WTC11 (cell line): ENCODE measurements around the gene WNK3. TPM values are rescaled to one million over a fixed set of nuclear protein-coding genes. Genes with fewer than 3 reads are reported as not detected.

Source experiments
- ATAC-seq: fragments of 200-7000 bp; cut with Tn5 transposase; 2 replicates; pipeline ENCODE4 v1.10.0; 2021; ENCODE audit warnings: mild to moderate bottlenecking, moderate library complexity
- CTCF ChIA-PET: fragments of 300-600 bp; sonication (Branson Sonifier 250); formaldehyde crosslinking; loops from one replicate; lab custom pipeline; 2021; ENCODE audit warnings: antibody characterized with exemption; lab: Charles Lee
- POLR2A ChIA-PET: fragments of 350-600 bp; sonication (Branson Sonifier 250); formaldehyde crosslinking; loops from one replicate; lab custom pipeline; 2021; ENCODE audit warnings: antibody characterized with exemption; lab: Charles Lee
- DNase-seq: peaks from one replicate; pipeline ENCODE4 v3.0.0; 2021; ENCODE audit warnings: low spot score
- H3K27ac Mint-ChIP-seq: 2 replicates; pipeline ENCODE4 v1.8.0; 2021; ENCODE audit warnings: mixed read lengths
- H3K27me3 Mint-ChIP-seq: 2 replicates; pipeline ENCODE4 v1.8.0; 2021; ENCODE audit warnings: low read depth, mild to moderate bottlenecking, moderate library complexity, mixed read lengths
- H3K36me3 Mint-ChIP-seq: 2 replicates; pipeline ENCODE4 v1.8.0; 2021; ENCODE audit warnings: mixed read lengths
- H3K4me1 Mint-ChIP-seq: 2 replicates; pipeline ENCODE4 v1.8.0; 2022; ENCODE audit warnings: mixed read lengths
- H3K4me3 Mint-ChIP-seq: 2 replicates; pipeline ENCODE4 v1.8.0; 2021; ENCODE audit warnings: mild to moderate bottlenecking, moderate library complexity, mixed read lengths
- H3K9me3 Mint-ChIP-seq: 2 replicates; pipeline ENCODE4 v1.8.0; 2021; ENCODE audit warnings: mixed read lengths
- CREM ChIP-seq: sonication (generic); formaldehyde crosslinking; IDR thresholded peaks from 2 replicates; pipeline ENCODE4 v1.8.1; 2022; ENCODE audit warnings: mild to moderate bottlenecking, missing genetic modification reagents, moderate library complexity
- FOXK1 ChIP-seq: sonication (generic); formaldehyde crosslinking; IDR thresholded peaks from 2 replicates; pipeline ENCODE4 v1.8.0; 2022; ENCODE audit warnings: mild to moderate bottlenecking, moderate library complexity, missing genetic modification reagents
- GRHL2 ChIP-seq: fragments of 250-450 bp; sonication (Bioruptor Pico); IDR thresholded peaks from 2 replicates; pipeline ENCODE4 v1.8.0; 2022; ENCODE audit warnings: mild to moderate bottlenecking, moderate library complexity; ENCODE audit not compliant: insufficient replicate concordance, severe bottlenecking
- HMGA2 ChIP-seq: fragments of 250-450 bp; sonication (Bioruptor Pico); IDR thresholded peaks from 2 replicates; pipeline ENCODE4 v1.4.0; 2021; ENCODE audit warnings: mild to moderate bottlenecking, moderate library complexity
- MXD4 ChIP-seq: fragments of 250-450 bp; sonication (Bioruptor Pico); IDR thresholded peaks from 2 replicates; pipeline ENCODE4 v1.8.0; 2021; ENCODE audit warnings: mild to moderate bottlenecking, moderate library complexity, borderline replicate concordance
- NR2C2 ChIP-seq: sonication (generic); formaldehyde crosslinking; IDR thresholded peaks from 2 replicates; pipeline ENCODE4 v1.8.0; 2022; ENCODE audit warnings: mild to moderate bottlenecking, missing genetic modification reagents
- RORB ChIP-seq: fragments of 250-450 bp; sonication (Bioruptor Pico); IDR thresholded peaks from 2 replicates; pipeline ENCODE4 v1.9.0; 2021; ENCODE audit warnings: mild to moderate bottlenecking
- SMAD3 ChIP-seq: sonication (generic); formaldehyde crosslinking; IDR thresholded peaks from 2 replicates; pipeline ENCODE4 v1.8.0; 2022; ENCODE audit warnings: missing genetic modification reagents, mild to moderate bottlenecking, borderline replicate concordance
- TCF7 ChIP-seq: sonication (generic); formaldehyde crosslinking; IDR thresholded peaks from 2 replicates; pipeline ENCODE4 v1.8.0; 2022; ENCODE audit warnings: mild to moderate bottlenecking, low read depth, missing genetic modification reagents, moderate library complexity
- TP53 ChIP-seq: sonication (generic); formaldehyde crosslinking; IDR thresholded peaks from 2 replicates; pipeline ENCODE4 v1.8.1; 2023; ENCODE audit warnings: mild to moderate bottlenecking, missing genetic modification reagents
- ZNF263 ChIP-seq: sonication (generic); formaldehyde crosslinking; IDR thresholded peaks from 2 replicates; pipeline ENCODE4 v1.8.1; 2022; ENCODE audit warnings: low read depth, mild to moderate bottlenecking, moderate library complexity, missing genetic modification reagents
- ZNF317 ChIP-seq: sonication (generic); formaldehyde crosslinking; IDR thresholded peaks from 2 replicates; pipeline ENCODE4 v1.8.1; 2023; ENCODE audit warnings: low read depth, mild to moderate bottlenecking, moderate library complexity, missing genetic modification reagents, borderline replicate concordance
- total RNA-seq: library from RNA; stranded (reverse); gene quantifications from 3 replicates; pipeline ENCODE4 v1.2.3, GENCODE V29; 2021
- TF ChIP-seq, protein P1 (sequence below): sonication (generic); formaldehyde crosslinking; IDR thresholded peaks from 2 replicates; pipeline ENCODE4 v1.8.0; 2022; ENCODE audit warnings: mild to moderate bottlenecking, missing genetic modification reagents
- TF ChIP-seq, protein P2 (sequence below): fragments of 250-450 bp; sonication (Bioruptor Pico); IDR thresholded peaks from 2 replicates; pipeline ENCODE4 v1.9.0; 2021; ENCODE audit warnings: mild to moderate bottlenecking
- TF ChIP-seq, protein P3 (sequence below): sonication (generic); formaldehyde crosslinking; IDR thresholded peaks from 2 replicates; pipeline ENCODE4 v1.8.1; 2022; ENCODE audit warnings: missing genetic modification reagents, borderline replicate concordance
- TF ChIP-seq, protein P4 (sequence below): sonication (generic); formaldehyde crosslinking; IDR thresholded peaks from 2 replicates; pipeline ENCODE4 v1.8.0; 2023; ENCODE audit warnings: missing genetic modification reagents, mild to moderate bottlenecking, borderline replicate concordance
- TF ChIP-seq, protein P5 (sequence below): sonication (generic); formaldehyde crosslinking; IDR thresholded peaks from 2 replicates; pipeline ENCODE4 v1.8.1; 2022; ENCODE audit warnings: low read depth, mild to moderate bottlenecking, moderate library complexity, missing genetic modification reagents, borderline replicate concordance
- TF ChIP-seq, protein P6 (sequence below): sonication (generic); formaldehyde crosslinking; IDR thresholded peaks from 2 replicates; pipeline ENCODE4 v1.8.0; 2022; ENCODE audit warnings: mild to moderate bottlenecking, missing genetic modification reagents
- TF ChIP-seq, protein P7 (sequence below): sonication (generic); formaldehyde crosslinking; IDR thresholded peaks from 2 replicates; pipeline ENCODE4 v1.8.1; 2023; ENCODE audit warnings: mild to moderate bottlenecking, missing genetic modification reagents, borderline replicate concordance
- TF ChIP-seq, protein P8 (sequence below): sonication (generic); formaldehyde crosslinking; IDR thresholded peaks from 2 replicates; pipeline ENCODE4 v1.8.1; 2023; ENCODE audit warnings: mild to moderate bottlenecking, missing genetic modification reagents, moderate library complexity

The WNK3 gene
- total RNA-seq, 1 experiment from 2014 or later: 27.5 TPM

DNA sequence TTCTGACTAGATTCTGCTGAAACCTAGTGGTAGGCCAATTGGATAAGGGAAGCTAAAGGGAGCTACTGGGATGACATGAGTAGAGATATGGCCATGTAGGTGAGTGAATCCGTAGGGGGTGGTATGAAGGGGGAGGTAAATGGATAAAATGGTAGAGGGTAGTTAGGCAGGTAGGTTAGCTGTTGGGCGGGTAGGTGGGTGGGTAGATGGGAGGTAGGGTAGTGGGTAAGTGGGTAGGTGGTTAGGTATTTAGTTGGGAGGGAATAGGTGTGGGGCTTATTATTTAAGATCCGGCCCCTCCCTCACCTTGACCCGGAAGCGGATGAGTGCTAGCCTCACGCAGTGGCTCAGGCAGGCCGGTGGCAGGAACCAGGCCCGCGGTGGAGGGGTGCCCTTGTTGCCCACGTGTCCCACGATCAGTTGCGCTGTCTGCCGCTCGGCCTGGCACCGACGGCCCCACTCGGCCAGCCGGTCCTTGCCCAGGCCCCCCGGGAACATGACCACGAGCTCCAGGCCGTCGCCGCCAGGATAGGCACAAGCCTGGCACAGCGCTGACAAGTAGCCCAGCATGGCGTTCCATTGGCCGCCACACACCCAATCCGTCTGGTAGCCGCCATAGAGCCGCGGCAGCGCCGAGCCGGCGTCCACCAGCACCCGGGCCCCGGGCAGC lies 175.5 kb downstream of the WNK3 start:
- Mint-ChIP-seq H3K36me3 (peaks cover 3% of the 10 kb centered on the region), H3K27ac (peak overlapping the region; percentile 28)
- POLR2A ChIA-PET: interaction anchor here (0.6 to 1.3 kb wide), 2 partner anchors 14 to 140 kb away, joined by 3 to 4 read pairs; no protein-coding TSS in a partner anchor
- no peak for TF ChIP-seq NR2C2 (CRISPR knock-in tag)
- TF ChIP-seq SMAD3: no peak
- no peak; the same call in 1 of the 2 replicates for TF ChIP-seq TP53 (CRISPR knock-in tag)
- 0 out of 2 replicates have a peak, but pooled peaks have one; percentile 22 for TF ChIP-seq CREM
- TF ChIP-seq, protein P1, sequence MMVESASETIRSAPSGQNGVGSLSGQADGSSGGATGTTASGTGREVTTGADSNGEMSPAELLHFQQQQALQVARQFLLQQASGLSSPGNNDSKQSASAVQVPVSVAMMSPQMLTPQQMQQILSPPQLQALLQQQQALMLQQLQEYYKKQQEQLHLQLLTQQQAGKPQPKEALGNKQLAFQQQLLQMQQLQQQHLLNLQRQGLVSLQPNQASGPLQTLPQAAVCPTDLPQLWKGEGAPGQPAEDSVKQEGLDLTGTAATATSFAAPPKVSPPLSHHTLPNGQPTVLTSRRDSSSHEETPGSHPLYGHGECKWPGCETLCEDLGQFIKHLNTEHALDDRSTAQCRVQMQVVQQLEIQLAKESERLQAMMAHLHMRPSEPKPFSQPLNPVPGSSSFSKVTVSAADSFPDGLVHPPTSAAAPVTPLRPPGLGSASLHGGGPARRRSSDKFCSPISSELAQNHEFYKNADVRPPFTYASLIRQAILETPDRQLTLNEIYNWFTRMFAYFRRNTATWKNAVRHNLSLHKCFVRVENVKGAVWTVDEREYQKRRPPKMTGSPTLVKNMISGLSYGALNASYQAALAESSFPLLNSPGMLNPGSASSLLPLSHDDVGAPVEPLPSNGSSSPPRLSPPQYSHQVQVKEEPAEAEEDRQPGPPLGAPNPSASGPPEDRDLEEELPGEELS (CRISPR knock-in tag): 0 out of 2 replicates have a peak, but pooled peaks have one; percentile 24
- TF ChIP-seq, protein P2, sequence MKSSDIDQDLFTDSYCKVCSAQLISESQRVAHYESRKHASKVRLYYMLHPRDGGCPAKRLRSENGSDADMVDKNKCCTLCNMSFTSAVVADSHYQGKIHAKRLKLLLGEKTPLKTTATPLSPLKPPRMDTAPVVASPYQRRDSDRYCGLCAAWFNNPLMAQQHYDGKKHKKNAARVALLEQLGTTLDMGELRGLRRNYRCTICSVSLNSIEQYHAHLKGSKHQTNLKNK (CRISPR knock-in tag): no peak
- TF ChIP-seq, protein P3, sequence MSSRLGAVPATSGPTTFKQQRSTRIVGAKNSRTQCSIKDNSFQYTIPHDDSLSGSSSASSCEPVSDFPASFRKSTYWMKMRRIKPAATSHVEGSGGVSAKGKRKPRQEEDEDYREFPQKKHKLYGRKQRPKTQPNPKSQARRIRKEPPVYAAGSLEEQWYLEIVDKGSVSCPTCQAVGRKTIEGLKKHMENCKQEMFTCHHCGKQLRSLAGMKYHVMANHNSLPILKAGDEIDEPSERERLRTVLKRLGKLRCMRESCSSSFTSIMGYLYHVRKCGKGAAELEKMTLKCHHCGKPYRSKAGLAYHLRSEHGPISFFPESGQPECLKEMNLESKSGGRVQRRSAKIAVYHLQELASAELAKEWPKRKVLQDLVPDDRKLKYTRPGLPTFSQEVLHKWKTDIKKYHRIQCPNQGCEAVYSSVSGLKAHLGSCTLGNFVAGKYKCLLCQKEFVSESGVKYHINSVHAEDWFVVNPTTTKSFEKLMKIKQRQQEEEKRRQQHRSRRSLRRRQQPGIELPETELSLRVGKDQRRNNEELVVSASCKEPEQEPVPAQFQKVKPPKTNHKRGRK (CRISPR knock-in tag): no peak
- TF ChIP-seq ZNF317 (CRISPR knock-in tag): no peak
- TF ChIP-seq, protein P4, sequence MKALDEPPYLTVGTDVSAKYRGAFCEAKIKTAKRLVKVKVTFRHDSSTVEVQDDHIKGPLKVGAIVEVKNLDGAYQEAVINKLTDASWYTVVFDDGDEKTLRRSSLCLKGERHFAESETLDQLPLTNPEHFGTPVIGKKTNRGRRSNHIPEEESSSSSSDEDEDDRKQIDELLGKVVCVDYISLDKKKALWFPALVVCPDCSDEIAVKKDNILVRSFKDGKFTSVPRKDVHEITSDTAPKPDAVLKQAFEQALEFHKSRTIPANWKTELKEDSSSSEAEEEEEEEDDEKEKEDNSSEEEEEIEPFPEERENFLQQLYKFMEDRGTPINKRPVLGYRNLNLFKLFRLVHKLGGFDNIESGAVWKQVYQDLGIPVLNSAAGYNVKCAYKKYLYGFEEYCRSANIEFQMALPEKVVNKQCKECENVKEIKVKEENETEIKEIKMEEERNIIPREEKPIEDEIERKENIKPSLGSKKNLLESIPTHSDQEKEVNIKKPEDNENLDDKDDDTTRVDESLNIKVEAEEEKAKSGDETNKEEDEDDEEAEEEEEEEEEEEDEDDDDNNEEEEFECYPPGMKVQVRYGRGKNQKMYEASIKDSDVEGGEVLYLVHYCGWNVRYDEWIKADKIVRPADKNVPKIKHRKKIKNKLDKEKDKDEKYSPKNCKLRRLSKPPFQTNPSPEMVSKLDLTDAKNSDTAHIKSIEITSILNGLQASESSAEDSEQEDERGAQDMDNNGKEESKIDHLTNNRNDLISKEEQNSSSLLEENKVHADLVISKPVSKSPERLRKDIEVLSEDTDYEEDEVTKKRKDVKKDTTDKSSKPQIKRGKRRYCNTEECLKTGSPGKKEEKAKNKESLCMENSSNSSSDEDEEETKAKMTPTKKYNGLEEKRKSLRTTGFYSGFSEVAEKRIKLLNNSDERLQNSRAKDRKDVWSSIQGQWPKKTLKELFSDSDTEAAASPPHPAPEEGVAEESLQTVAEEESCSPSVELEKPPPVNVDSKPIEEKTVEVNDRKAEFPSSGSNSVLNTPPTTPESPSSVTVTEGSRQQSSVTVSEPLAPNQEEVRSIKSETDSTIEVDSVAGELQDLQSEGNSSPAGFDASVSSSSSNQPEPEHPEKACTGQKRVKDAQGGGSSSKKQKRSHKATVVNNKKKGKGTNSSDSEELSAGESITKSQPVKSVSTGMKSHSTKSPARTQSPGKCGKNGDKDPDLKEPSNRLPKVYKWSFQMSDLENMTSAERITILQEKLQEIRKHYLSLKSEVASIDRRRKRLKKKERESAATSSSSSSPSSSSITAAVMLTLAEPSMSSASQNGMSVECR (CRISPR knock-in tag): no peak
- no peak for TF ChIP-seq ZNF263 (CRISPR knock-in tag)
- no peak for TF ChIP-seq TCF7 (CRISPR knock-in tag)
- TF ChIP-seq, protein P5, sequence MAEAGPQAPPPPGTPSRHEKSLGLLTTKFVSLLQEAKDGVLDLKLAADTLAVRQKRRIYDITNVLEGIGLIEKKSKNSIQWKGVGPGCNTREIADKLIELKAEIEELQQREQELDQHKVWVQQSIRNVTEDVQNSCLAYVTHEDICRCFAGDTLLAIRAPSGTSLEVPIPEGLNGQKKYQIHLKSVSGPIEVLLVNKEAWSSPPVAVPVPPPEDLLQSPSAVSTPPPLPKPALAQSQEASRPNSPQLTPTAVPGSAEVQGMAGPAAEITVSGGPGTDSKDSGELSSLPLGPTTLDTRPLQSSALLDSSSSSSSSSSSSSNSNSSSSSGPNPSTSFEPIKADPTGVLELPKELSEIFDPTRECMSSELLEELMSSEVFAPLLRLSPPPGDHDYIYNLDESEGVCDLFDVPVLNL (CRISPR knock-in tag): no peak
- TF ChIP-seq MXD4 (CRISPR knock-in tag): no peak
- TF ChIP-seq, protein P6, sequence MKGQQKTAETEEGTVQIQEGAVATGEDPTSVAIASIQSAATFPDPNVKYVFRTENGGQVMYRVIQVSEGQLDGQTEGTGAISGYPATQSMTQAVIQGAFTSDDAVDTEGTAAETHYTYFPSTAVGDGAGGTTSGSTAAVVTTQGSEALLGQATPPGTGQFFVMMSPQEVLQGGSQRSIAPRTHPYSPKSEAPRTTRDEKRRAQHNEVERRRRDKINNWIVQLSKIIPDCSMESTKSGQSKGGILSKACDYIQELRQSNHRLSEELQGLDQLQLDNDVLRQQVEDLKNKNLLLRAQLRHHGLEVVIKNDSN (CRISPR knock-in tag): peak; percentile 58; the same call in 1 of the 2 replicates
- TF ChIP-seq, protein P7, sequence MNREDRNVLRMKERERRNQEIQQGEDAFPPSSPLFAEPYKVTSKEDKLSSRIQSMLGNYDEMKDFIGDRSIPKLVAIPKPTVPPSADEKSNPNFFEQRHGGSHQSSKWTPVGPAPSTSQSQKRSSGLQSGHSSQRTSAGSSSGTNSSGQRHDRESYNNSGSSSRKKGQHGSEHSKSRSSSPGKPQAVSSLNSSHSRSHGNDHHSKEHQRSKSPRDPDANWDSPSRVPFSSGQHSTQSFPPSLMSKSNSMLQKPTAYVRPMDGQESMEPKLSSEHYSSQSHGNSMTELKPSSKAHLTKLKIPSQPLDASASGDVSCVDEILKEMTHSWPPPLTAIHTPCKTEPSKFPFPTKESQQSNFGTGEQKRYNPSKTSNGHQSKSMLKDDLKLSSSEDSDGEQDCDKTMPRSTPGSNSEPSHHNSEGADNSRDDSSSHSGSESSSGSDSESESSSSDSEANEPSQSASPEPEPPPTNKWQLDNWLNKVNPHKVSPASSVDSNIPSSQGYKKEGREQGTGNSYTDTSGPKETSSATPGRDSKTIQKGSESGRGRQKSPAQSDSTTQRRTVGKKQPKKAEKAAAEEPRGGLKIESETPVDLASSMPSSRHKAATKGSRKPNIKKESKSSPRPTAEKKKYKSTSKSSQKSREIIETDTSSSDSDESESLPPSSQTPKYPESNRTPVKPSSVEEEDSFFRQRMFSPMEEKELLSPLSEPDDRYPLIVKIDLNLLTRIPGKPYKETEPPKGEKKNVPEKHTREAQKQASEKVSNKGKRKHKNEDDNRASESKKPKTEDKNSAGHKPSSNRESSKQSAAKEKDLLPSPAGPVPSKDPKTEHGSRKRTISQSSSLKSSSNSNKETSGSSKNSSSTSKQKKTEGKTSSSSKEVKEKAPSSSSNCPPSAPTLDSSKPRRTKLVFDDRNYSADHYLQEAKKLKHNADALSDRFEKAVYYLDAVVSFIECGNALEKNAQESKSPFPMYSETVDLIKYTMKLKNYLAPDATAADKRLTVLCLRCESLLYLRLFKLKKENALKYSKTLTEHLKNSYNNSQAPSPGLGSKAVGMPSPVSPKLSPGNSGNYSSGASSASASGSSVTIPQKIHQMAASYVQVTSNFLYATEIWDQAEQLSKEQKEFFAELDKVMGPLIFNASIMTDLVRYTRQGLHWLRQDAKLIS: no peak
- TF ChIP-seq HMGA2 (CRISPR knock-in tag): no peak
- TF ChIP-seq GRHL2 (CRISPR knock-in tag): no peak
- TF ChIP-seq RORB: no peak
- TF ChIP-seq FOXK1: peak; percentile 55; the same call in 1 of the 2 replicates
- TF ChIP-seq, protein P8, sequence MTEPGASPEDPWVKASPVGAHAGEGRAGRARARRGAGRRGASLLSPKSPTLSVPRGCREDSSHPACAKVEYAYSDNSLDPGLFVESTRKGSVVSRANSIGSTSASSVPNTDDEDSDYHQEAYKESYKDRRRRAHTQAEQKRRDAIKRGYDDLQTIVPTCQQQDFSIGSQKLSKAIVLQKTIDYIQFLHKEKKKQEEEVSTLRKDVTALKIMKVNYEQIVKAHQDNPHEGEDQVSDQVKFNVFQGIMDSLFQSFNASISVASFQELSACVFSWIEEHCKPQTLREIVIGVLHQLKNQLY (CRISPR knock-in tag): no peak

More for the DNA sequence above, 175.5 kb downstream of the WNK3 start:
- ATAC-seq (peak; percentile 65), DNase-seq (peak; percentile 25)
- H3K4me3 Mint-ChIP-seq: peak overlapping the region; percentile 68
- H3K9me3 Mint-ChIP-seq: no peaks in the 10 kb centered on the region
- CTCF ChIA-PET: interaction anchor here (1.2 kb wide), 1 partner anchor 139 kb away, joined by 3 read pairs; no protein-coding TSS in a partner anchor
- peaks cover 40% of the 10 kb centered on the region for H3K4me1 Mint-ChIP-seq
- no peaks in the 10 kb centered on the region for H3K27me3 Mint-ChIP-seq
